Bronchial epithelial cell (primary cell): ENCODE results near the gene HAAO. TPM values are rescaled to one million over a fixed set of nuclear protein-coding genes. Genes with fewer than 3 reads are reported as not detected.

Experiments used
- DNase-seq: peaks from one replicate; pipeline ENCODE4 v3.0.0-alpha.2; 2010; ENCODE audit warnings: low read depth
- FAIRE-seq: peaks from 2 replicates; lab custom pipeline; 2011; peaks lifted over from hg19 to GRCh38; lab: Jason Lieb, UNC
- H3K27me3 ChIP-seq: 2 replicates; pipeline ENCODE4 v1.5.1; 2011; ENCODE audit warnings: low read length; ENCODE audit not compliant: control insufficient read depth, insufficient read depth
- H3K36me3 ChIP-seq: 2 replicates; pipeline ENCODE4 v1.5.1; 2011; ENCODE audit warnings: low read length; ENCODE audit not compliant: control insufficient read depth, insufficient read depth
- H3K4me3 ChIP-seq: 2 replicates; pipeline ENCODE4 v1.5.1; 2011; ENCODE audit warnings: mild to moderate bottlenecking, low read depth, low read length, control low read depth
- total RNA-seq: library from RNA; depleted of rRNA; stranded (reverse); fragments of >200 nt; gene quantifications from 2 replicates; pipeline ENCODE4 v1.2.1, GENCODE V29; 2014
- TF ChIP-seq, protein P1 (sequence below): IDR thresholded peaks from 2 replicates; pipeline ENCODE4 v1.5.1; 2011; ENCODE audit warnings: mild to moderate bottlenecking, moderate library complexity, low read length, control low read depth, inconsistent platforms; ENCODE audit not compliant: insufficient read depth, severe bottlenecking

Gene HAAO
- total RNA-seq, 1 donor from 2014 or later: not detected

DNA sequence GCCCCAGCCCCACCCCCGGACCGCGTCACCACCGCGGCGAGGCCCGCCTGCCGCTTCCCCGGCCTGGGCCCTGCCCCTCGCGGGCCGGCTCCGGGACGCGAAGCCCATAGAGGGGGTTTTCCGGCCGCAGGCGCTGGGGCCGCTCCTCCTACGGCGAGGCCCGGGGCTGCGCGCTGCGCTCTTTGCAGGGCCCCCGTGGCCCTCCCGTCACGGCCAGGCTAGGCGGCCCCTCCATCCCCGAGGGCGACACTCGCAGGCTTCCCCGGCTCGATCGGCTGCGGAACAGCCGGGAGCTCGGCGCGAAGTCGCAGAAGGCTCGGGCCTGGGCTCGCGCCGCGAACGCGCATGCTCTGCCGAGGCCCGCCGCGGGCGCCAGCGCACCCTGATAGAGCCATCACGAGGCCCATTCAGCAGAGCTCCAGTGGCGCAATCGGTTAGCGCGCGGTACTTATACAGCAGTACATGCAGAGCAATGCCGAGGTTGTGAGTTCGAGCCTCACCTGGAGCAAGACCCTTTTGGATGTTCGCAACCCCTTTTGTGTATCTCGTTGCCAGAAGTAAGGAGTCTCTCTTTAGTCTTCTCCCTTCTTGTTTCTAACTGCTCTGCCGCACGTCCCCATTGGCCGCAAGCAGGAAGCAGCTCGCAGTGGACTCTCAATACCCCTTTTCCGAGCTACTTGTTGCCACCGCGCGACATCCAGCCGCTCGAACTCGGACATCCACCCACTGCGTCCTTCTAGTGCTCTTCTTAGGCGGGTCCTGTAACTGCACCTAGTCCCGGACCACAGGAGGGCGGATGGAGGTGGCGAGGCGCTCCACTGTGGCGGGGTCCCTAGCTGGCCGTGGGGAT is 18.0 kb upstream of the HAAO start:
- peak overlapping the region; percentile 53 for H3K4me3 ChIP-seq
- no peaks in the 10 kb centered on the region for H3K27me3 ChIP-seq
- TF ChIP-seq, protein P1, sequence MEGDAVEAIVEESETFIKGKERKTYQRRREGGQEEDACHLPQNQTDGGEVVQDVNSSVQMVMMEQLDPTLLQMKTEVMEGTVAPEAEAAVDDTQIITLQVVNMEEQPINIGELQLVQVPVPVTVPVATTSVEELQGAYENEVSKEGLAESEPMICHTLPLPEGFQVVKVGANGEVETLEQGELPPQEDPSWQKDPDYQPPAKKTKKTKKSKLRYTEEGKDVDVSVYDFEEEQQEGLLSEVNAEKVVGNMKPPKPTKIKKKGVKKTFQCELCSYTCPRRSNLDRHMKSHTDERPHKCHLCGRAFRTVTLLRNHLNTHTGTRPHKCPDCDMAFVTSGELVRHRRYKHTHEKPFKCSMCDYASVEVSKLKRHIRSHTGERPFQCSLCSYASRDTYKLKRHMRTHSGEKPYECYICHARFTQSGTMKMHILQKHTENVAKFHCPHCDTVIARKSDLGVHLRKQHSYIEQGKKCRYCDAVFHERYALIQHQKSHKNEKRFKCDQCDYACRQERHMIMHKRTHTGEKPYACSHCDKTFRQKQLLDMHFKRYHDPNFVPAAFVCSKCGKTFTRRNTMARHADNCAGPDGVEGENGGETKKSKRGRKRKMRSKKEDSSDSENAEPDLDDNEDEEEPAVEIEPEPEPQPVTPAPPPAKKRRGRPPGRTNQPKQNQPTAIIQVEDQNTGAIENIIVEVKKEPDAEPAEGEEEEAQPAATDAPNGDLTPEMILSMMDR: no peak
- H3K36me3 ChIP-seq: no peaks in the 10 kb centered on the region
- no peak for FAIRE-seq
- peak; percentile 91 for DNase-seq

GRCh38 chr2:42809819-42810120 is 17.4 kb upstream of the HAAO start:
- Histone ChIP-seq H3K27me3 (no peaks in the 10 kb centered on the region), H3K36me3 (no peaks in the 10 kb centered on the region), H3K4me3 (peak overlapping the region; percentile 53)
- FAIRE-seq (no peak), DNase-seq (peak; percentile 47)
- TF ChIP-seq, protein P1: peak; percentile 20

GRCh38 chr2:42809131-42809818 is 16.9 kb upstream of the HAAO start:
- no peak for DNase-seq
- Histone ChIP-seq H3K4me3 (peak overlapping the region; percentile 53), H3K27me3 (no peaks in the 10 kb centered on the region), H3K36me3 (no peaks in the 10 kb centered on the region)
- FAIRE-seq: no peak
- TF ChIP-seq, protein P1: no peak

- FAIRE-seq (no peak), DNase-seq (no peak)
- Histone ChIP-seq H3K27me3 (no peaks in the 10 kb centered on the region), H3K4me3 (no peak overlapping the region), H3K36me3 (no peaks in the 10 kb centered on the region)
- TF ChIP-seq, protein P1: no peak
These were observed 15.9 kb upstream of the HAAO start for GRCh38 chr2:42808301-42808700.

DNA sequence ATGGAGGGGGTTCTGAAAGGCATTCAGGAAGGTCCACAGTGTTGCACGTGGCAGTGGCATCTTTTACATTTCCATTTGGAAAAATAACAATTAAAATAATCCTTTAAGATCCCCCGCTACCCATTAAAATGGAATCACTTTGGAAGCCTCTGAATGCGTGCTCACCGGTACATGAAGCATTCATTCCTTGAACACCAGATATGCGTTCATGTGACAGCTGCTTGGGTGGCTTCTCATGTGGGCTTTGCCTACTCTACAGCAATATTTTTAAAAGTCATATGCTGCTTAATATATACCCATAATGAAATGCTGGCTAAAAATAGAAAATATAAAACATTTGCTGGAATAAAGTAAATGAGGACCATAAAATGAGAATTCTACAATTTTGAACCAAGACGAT is 14.4 kb upstream of the HAAO start:
- Histone ChIP-seq H3K27me3 (no peaks in the 10 kb centered on the region), H3K36me3 (no peaks in the 10 kb centered on the region), H3K4me3 (no peak overlapping the region)
- no peak for DNase-seq
- TF ChIP-seq, protein P1: no peak
- no peak for FAIRE-seq
